Epithelial cell of prostate (primary cell): ENCODE data around the gene PRKRIP1.
"Not testable (repeated sequence)": the region's sequence is repeated elsewhere in the genome, so short reads cannot be mapped to it uniquely, and the experiment has no call there.

Source experiments
- DNase-seq: peaks from one replicate; pipeline ENCODE4 v3.0.0-alpha.2; 2011; ENCODE audit warnings: low read depth, low spot score
- H3K27ac ChIP-seq: fragments of 450-650 bp; 2 replicates; pipeline ENCODE4 v1.5.1; 2017; ENCODE audit warnings: mild to moderate bottlenecking

The PRKRIP1 gene

GRCh38 chr7:102453319-102453718 lies 57.2 kb downstream of the PRKRIP1 start:
- H3K27ac ChIP-seq: no peak overlapping the region
- DNase-seq: no peak

DNA sequence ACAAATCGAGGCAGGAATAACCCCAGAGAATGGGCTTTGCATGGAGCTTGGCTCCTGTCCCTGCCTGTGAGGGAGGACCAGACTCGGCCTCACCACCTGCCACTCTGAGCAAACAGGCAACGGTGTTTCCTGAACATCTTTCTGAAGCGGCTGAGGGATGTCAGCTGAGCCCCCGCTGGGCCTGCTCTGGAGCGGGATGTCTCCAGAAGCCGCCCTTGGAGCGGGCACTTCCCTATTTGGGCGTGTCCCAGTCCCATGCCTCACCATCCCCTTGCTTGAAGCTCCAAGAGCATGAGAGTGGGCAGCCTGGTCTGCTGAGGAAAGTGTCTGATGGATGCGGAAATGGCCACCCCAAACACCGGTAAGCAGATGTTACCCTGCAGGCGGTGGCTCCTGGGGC lies 58.3 kb downstream of the PRKRIP1 start:
- DNase-seq: no peak
- H3K27ac ChIP-seq: no peak overlapping the region

DNA sequence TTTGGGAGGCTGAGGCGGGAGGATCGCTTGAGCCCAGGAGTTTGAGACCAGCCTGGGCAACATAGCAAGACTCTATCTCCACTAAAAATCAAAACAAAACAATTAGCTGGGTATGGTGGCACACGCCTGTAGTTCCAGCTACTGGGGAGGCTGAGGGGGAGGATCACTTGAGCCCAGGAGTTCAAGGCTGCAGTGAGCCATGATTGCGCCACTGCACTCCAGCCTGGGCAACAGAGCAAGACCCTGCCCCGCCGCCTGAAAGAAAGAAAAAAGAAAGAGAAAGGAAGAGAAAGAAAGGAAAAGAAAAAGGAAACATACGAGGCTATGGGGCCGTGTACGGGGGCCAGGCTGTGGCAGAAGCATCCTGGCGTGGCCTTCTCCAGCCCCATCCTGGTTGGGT lies 58.8 kb downstream of the PRKRIP1 start:
- H3K27ac ChIP-seq, DNase-seq: not testable (repeated sequence)

DNA sequence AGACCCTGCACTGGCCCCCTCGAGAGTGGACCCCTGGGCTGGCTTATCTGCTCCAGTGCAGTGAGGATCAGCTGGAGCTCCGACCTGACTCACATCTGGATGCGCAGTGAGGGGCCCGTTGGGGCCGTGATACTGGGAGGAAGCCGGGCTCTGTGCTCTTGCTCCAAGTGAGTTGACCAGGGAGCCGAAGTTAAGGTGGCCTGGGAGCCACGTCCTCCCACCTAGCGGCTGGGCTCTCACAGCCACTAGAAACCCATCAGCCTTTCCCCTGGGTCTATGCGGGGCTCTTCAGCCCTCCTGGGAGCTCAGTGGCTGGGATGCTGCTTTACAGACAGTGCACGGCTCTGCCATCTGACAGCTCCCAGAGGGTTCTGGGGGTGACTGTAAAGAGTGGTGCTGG lies 59.4 kb downstream of the PRKRIP1 start:
- DNase-seq: no peak
- H3K27ac ChIP-seq: no peak overlapping the region

- no peak for DNase-seq
- H3K27ac ChIP-seq: no peak overlapping the region
Measured at GRCh38 chr7:102456327-102456726, 60.2 kb downstream of the PRKRIP1 start.

GRCh38 chr7:102457352-102457924 lies 61.3 kb downstream of the PRKRIP1 start:
- H3K27ac ChIP-seq: no peak overlapping the region
- DNase-seq: no peak

- DNase-seq: no peak
- no peak overlapping the region for H3K27ac ChIP-seq
Measured at GRCh38 chr7:102459221-102459844, 63.2 kb downstream of the PRKRIP1 start.

DNA sequence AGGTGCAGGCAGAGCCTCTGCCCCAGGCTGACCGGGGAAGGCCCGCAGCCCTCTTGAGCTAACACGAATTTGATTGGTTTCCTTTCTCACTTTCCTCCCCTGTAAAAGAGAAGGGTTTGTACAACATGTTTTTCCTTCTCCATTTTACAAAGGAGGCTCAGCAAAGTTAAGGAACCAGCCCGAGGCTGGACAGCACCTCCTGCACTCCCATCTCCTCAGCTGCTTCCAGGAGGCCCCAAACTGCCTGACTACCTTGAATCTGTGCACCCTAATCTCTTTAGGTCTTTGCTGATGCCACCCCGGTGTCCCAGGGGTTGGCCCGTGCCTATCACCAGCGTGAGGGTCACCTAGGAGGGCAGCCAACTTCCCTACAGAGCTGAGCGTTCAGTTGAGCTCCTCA lies 64.3 kb downstream of the PRKRIP1 start:
- DNase-seq: no peak
- no peak overlapping the region for H3K27ac ChIP-seq

GRCh38 chr7:102463841-102464576 lies 67.8 kb downstream of the PRKRIP1 start:
- DNase-seq: no peak
- no peak overlapping the region for H3K27ac ChIP-seq

DNA sequence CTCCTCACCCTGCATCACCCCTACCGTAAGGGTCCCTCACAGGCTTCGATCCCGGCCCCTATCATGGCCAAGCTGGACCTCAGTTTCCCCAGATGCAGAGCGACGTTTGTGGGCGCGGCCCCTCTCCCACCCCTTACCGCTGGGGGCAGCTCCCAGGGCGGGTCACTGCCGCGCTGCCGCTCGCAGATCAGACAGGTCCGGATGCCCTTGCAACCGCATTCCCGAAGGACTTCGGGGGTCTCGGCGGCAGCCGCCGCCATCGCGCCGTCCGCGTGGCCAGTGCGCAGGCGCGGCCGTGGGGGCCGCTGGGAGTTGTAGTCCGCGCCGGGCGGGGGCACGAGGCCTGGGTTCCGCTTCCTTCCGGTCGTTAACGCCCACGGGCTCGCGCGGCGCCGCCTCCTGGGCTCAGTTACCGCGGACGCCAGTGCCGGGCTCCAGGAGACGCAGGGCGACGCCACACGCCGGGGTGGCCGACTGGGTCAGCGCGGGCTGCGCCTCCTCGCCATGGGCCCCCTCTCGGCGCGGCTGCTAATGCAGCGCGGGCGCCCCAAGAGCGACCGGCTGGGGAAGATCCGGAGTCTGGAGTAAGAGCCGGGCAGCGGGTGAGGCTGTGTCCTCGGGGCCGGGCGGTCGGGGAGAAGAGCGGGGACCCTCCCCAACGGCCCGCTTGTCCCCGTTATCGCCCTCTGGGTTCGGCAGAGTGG lies 68.6 kb downstream of the PRKRIP1 start, which contains the start of the genes ALKBH4 and LRWD1:
Gene ALKBH4, minus strand, starts transcription at position 287 of the 704 bp plus-strand sequence. Its CDS starts 27 bp downstream, at position 260.
Gene LRWD1, plus strand, starts transcription at position 408 of the 704 bp plus-strand sequence. Its CDS starts 97 bp downstream, at position 505.
- H3K27ac ChIP-seq: no peak within 1 kb of the TSS
- DNase-seq: no peak

- no peak overlapping the region for H3K27ac ChIP-seq
- no peak for DNase-seq
Measured at GRCh38 chr7:102466097-102466496, 69.9 kb downstream of the PRKRIP1 start.

GRCh38 chr7:102467581-102468477 lies 71.7 kb downstream of the PRKRIP1 start:
- no peak for DNase-seq
- no peak overlapping the region for H3K27ac ChIP-seq

DNA sequence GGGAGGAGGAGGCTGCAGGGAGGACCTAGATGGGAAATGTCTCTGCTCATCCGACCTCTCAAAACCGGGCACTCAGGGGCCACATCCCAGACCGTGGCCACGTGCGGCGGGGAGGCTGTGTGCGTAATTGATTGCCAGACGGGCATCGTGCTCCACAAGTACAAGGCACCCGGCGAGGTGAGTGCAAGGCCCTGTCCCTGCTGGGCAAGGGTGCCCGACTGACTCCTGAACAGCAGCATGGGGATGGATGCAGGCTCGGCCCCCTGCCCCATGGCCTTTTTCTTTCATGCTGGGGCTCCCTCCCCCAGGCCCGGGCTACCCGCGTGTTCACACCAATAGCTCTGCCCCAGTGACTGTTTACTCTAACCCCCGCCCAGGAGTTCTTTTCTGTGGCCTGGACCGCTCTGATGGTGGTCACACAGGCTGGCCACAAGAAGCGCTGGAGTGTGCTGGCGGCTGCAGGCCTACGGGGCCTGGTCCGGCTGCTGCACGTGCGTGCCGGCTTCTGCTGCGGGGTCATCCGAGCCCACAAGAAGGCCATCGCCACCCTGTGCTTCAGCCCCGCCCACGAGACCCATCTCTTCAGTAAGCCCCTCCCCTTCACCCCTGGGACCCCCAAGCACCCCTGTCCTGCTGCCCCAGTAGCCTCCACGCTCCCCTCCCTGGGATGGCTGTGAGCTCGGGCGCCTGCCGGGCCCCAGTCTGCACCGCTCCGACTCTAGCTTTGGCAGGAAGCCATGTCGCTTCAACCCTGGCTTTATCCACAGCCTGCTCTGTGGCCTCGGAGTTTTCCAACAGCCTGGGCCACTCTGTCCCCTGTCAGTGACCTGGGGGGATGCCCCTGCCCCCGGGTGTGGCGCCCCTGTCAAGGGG lies 72.6 kb downstream of the PRKRIP1 start:
- DNase-seq: no peak
- no peak overlapping the region for H3K27ac ChIP-seq

DNA sequence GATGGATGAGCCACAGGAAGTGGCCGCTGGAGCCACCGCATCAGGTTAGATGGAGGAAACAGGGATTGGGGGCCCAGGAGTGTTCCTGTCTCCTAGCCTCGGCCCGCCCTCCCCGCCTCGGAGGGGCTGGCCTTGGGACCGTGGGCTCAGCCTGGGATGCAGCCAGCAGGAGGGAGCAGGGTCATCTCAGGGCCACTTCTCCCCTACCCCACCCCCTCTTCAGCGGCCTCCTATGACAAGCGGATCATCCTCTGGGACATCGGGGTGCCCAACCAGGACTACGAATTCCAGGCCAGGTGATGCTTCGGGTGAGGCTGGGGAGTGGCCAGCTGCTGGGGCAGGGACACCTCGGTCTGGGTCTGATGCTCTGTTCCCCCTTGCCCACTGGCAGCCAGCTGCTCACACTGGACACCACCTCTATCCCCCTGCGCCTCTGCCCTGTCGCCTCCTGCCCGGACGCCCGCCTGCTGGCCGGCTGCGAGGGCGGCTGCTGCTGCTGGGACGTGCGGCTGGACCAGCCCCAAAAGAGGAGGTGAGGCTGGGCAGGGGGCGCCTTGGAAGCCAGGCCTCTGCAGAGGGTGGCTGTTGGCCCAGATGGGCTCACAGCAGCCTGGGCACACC lies 73.3 kb downstream of the PRKRIP1 start:
- no peak for DNase-seq
- H3K27ac ChIP-seq: no peak overlapping the region

- no peak overlapping the region for H3K27ac ChIP-seq
- DNase-seq: no peak
Measured at GRCh38 chr7:102469972-102470825, 74.0 kb downstream of the PRKRIP1 start.

DNA sequence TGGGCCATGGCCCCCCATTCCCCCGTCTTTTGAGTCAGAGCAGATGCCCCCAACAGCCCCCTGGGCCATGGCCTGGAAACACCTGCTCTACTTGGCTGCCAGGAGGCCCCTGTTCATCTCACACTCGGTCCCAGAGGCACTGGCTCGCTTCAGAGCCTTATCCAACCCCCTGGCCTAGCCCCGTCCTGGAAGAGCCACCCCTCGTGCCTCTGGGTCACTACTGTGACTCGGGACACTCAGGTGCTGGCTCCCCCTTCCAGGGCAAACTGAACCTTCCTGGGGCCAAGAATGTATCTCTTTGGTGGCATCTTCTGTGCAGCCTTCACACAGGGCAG lies 75.6 kb downstream of the PRKRIP1 start:
- no peak for DNase-seq
- H3K27ac ChIP-seq: no peak overlapping the region

DNA sequence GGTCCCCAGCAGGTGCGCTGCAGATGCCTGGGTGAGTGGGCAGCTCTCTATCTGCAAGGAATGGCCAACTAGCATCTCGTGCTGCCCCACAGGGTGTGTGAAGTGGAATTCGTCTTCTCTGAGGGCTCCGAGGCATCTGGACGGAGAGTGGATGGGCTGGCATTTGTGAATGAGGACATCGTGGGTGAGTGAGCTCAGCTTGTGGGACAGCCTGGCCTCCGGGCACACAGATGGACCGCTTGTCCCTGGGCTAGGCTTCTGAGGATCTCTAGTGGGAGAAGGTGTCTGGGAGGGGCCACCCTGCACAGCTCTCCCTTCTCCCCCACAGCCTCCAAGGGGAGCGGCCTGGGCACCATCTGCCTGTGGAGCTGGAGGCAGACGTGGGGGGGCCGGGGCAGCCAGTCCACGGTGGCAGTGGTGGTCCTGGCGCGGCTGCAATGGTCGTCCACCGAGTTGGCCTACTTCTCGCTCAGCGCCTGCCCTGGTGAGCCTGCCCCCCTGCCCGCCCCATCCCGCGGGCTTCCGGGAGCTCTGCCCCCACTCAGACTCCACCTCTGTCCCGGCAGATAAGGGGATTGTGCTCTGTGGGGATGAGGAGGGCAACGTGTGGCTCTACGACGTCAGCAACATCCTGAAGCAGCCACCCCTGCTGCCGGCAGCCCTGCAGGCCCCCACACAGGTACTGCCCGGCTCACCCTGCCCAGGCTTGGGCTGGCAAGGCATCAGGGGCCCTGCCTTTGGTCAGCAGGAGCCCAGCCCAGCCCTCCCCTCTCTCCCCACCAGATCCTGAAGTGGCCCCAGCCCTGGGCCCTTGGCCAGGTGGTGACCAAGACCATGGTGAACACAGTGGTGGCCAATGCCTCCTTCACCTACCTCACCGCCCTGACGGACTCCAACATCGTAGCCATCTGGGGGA lies 76.2 kb downstream of the PRKRIP1 start:
- no peak overlapping the region for H3K27ac ChIP-seq
- no peak for DNase-seq
